GM18517 (cell line): ENCODE measurements around the gene VSNL1.

Source experiments
- ATAC-seq: cut with Tn5 transposase; IDR thresholded peaks from one replicate; pipeline ENCODE4 v1.9.1; 2021; ENCODE audit warnings: mild to moderate bottlenecking, moderate library complexity; ENCODE audit not compliant: unreplicated experiment

Gene VSNL1

GRCh38 chr2:17540093-17540812, at the start of gene VSNL1:
TSS of gene VSNL1 (plus strand) at chr2:17540696. CDS start at chr2:17592075, 51,379 bp downstream.
- no peak for ATAC-seq

- ATAC-seq, result no peak
These were observed 44.9 kb upstream of the VSNL1 start for GRCh38 chr2:17495590-17495989.

- ATAC-seq, result no peak
These were observed 42.8 kb upstream of the VSNL1 start for GRCh38 chr2:17497718-17498117.

- no peak for ATAC-seq
These were observed 33.5 kb upstream of the VSNL1 start for GRCh38 chr2:17506736-17507616.

GRCh38 chr2:17515652-17516051, 24.8 kb upstream of the VSNL1 start:
- ATAC-seq, result peak; percentile 60

GRCh38 chr2:17517481-17518211, 22.9 kb upstream of the VSNL1 start:
- peak; percentile 12 for ATAC-seq

GRCh38 chr2:17518212-17519154, 22.0 kb upstream of the VSNL1 start, which contains the start of gene RAD51AP2:
TSS of gene RAD51AP2 (minus strand) at chr2:17518440. CDS start at chr2:17518415, 25 bp downstream.
- peak; percentile 68 for ATAC-seq

GRCh38 chr2:17519486-17519885, 21.0 kb upstream of the VSNL1 start:
- no peak for ATAC-seq

- no peak for ATAC-seq
These were observed 19.7 kb upstream of the VSNL1 start for GRCh38 chr2:17520761-17521160.

- ATAC-seq, result no peak
These were observed 18.9 kb upstream of the VSNL1 start for GRCh38 chr2:17521621-17522020.

GRCh38 chr2:17522303-17522702, 18.2 kb upstream of the VSNL1 start:
- no peak for ATAC-seq

GRCh38 chr2:17529771-17530170, 10.7 kb upstream of the VSNL1 start:
- ATAC-seq, result no peak

GRCh38 chr2:17533546-17533945, 7.0 kb upstream of the VSNL1 start:
- no peak for ATAC-seq

- no peak for ATAC-seq
These were observed 4.1 kb upstream of the VSNL1 start for GRCh38 chr2:17536416-17536815.

- ATAC-seq, result peak; percentile 46
These were observed 2.3 kb upstream of the VSNL1 start for GRCh38 chr2:17538022-17538843.

GRCh38 chr2:17538844-17539554, 1.5 kb upstream of the VSNL1 start:
- peak; percentile 54 for ATAC-seq

GRCh38 chr2:17539611-17540092, 844 bp upstream of the VSNL1 start:
- ATAC-seq, result no peak

GRCh38 chr2:17540813-17541530, 476 bp downstream of the VSNL1 start:
- no peak for ATAC-seq
